SU-DHL-6 (cell line): Measurements from ENCODE around the gene GPR143.

Source experiments
- H2AFZ ChIP-seq: fragments of 200-600 bp; sonication (generic); 2 replicates; pipeline ENCODE4 v1.6.1; 2014; ENCODE audit warnings: low read depth, mild to moderate bottlenecking, moderate library complexity, mixed read lengths, antibody characterized with exemption, low read length; ENCODE audit not compliant: severe bottlenecking
- H3F3A ChIP-seq: fragments of 200-600 bp; shearing (Covaris generic); 2 replicates; pipeline ENCODE4 v1.6.0; 2016; ENCODE audit warnings: antibody characterized with exemption, mild to moderate bottlenecking; ENCODE audit not compliant: insufficient read depth
- H3K27ac ChIP-seq: fragments of 200-600 bp; sonication (generic); 2 replicates; pipeline ENCODE4 v1.5.1; 2016; ENCODE audit warnings: low read depth, mild to moderate bottlenecking, low read length, moderate library complexity, mixed read lengths
- H3K27me3 ChIP-seq: fragments of 200-600 bp; sonication (generic), shearing (Covaris generic); 2 replicates; pipeline ENCODE4 v1.6.0; 2014; ENCODE audit warnings: mild to moderate bottlenecking, low read length
- H3K36me3 ChIP-seq: fragments of 200-600 bp; sonication (generic); 2 replicates; pipeline ENCODE4 v1.6.1; 2014; ENCODE audit warnings: mild to moderate bottlenecking, low read length, mixed read lengths
- H3K4me2 ChIP-seq: fragments of 300-600, 200-600 bp; shearing (Covaris generic), sonication (generic); 2 replicates; pipeline ENCODE4 v1.6.0; 2014; ENCODE audit warnings: low read length, low read depth, mild to moderate bottlenecking; ENCODE audit not compliant: poor library complexity, severe bottlenecking
- H3K4me3 ChIP-seq: fragments of 200-600 bp; sonication (generic); 2 replicates; pipeline ENCODE4 v1.5.1; 2014; ENCODE audit warnings: antibody characterized with exemption, low read length, mild to moderate bottlenecking, mixed read lengths; ENCODE audit not compliant: insufficient read depth, poor library complexity, severe bottlenecking
- H3K79me2 ChIP-seq: fragments of 200-600 bp; sonication (generic); 2 replicates; pipeline ENCODE4 v1.6.1; 2014; ENCODE audit warnings: mild to moderate bottlenecking, low read length, moderate library complexity; ENCODE audit not compliant: insufficient read depth
- H3K9ac ChIP-seq: fragments of 200-600 bp; sonication (generic); 2 replicates; pipeline ENCODE4 v1.7.0; 2014; ENCODE audit warnings: mild to moderate bottlenecking, low read length
- H3K9me2 ChIP-seq: fragments of 200-600 bp; sonication (generic); replicated peaks from 2 replicates; pipeline ENCODE4 v1.6.1; 2014; ENCODE audit warnings: low read length; ENCODE audit not compliant: insufficient read depth
- H3K9me3 ChIP-seq: fragments of 200-600 bp; sonication (generic); 2 replicates; pipeline ENCODE4 v1.6.1; 2014; ENCODE audit warnings: low read length, mixed read lengths; ENCODE audit not compliant: insufficient read depth
- H4K20me1 ChIP-seq: fragments of 200-600 bp; sonication (generic); 2 replicates; pipeline ENCODE4 v1.6.1; 2014; ENCODE audit warnings: low read depth, mild to moderate bottlenecking, antibody characterized with exemption, low read length, moderate library complexity, mixed read lengths
- EZH2phosphoT487 ChIP-seq: fragments of 200-600 bp; sonication (generic), shearing (Covaris generic); conservative IDR thresholded peaks from 2 replicates; pipeline ENCODE4 v1.6.1; 2018; ENCODE audit warnings: mild to moderate bottlenecking, antibody characterized with exemption, low read length, moderate library complexity, mixed read lengths
- TF ChIP-seq, protein P1 (sequence below): fragments of 200-600 bp; sonication (generic); IDR thresholded peaks from one replicate; pipeline ENCODE4 v1.5.1; 2017; ENCODE audit warnings: antibody characterized with exemption, mild to moderate bottlenecking, low read length, moderate library complexity; ENCODE audit not compliant: insufficient read depth, poor library complexity, severe bottlenecking

Gene GPR143

DNA sequence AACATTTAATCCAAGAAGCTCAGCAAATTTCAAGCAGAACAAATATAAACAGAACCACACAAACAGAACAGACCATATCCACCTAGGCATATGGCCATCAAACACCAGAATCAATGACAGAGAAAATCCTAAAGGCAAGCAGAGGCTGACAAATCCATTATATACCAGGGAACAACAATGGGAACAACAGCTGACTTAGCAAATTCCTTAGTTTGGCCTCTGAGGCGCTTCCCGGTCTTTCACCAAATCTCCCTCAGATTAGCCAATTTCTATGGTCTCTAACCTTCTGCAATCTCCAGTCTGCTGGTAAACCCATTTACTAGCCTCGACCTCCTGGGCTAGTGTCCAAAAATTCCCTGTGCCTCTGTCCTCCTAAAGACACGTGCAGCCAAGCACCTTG is 59.2 kb downstream of the GPR143 start:
- no peak overlapping the region for H3K9ac ChIP-seq
- no peaks in the 10 kb centered on the region for H3K9me3 ChIP-seq
- H3K27me3 ChIP-seq: no peaks in the 10 kb centered on the region
- no peaks in the 10 kb centered on the region for H3K36me3 ChIP-seq
- H3K79me2 ChIP-seq: no peaks in the 10 kb centered on the region
- no peak overlapping the region for H3K4me3 ChIP-seq
- no peaks in the 10 kb centered on the region for H3F3A ChIP-seq
- TF ChIP-seq, protein P1, sequence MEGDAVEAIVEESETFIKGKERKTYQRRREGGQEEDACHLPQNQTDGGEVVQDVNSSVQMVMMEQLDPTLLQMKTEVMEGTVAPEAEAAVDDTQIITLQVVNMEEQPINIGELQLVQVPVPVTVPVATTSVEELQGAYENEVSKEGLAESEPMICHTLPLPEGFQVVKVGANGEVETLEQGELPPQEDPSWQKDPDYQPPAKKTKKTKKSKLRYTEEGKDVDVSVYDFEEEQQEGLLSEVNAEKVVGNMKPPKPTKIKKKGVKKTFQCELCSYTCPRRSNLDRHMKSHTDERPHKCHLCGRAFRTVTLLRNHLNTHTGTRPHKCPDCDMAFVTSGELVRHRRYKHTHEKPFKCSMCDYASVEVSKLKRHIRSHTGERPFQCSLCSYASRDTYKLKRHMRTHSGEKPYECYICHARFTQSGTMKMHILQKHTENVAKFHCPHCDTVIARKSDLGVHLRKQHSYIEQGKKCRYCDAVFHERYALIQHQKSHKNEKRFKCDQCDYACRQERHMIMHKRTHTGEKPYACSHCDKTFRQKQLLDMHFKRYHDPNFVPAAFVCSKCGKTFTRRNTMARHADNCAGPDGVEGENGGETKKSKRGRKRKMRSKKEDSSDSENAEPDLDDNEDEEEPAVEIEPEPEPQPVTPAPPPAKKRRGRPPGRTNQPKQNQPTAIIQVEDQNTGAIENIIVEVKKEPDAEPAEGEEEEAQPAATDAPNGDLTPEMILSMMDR: no peak
- H3K4me2 ChIP-seq: no peak overlapping the region
- H4K20me1 ChIP-seq: no peaks in the 10 kb centered on the region
- H2AFZ ChIP-seq: no peak overlapping the region
- no peak overlapping the region for H3K27ac ChIP-seq
- no peaks in the 10 kb centered on the region for H3K9me2 ChIP-seq

DNA sequence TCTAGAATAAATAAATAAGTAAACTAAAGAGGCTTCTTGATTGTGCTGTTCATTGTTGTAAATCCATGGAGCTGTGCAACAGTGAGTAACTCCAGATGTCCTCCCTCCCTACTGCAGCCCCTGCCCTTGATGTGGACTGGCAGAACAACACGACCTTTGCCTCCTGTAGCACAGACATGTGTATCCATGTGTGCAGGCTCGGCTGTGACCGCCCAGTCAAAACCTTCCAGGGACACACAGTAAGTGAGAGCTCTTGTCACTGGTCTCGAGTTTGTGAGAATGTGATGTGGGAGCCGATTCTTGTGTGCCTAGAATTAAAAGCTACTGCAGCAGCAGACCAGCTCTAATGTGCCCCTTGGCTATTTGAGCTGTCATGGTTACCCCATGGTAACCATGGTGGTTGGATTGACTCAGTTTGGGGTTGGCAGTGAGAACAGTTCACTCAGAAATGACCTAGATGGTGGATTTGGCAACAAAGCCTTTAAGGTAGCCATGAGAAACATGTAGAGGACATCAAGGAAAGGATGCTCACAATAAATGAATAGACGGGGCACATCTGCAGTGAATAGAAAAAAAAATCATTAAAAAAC is 60.7 kb downstream of the GPR143 start:
- H3K79me2 ChIP-seq: no peaks in the 10 kb centered on the region
- H3K27me3 ChIP-seq: no peaks in the 10 kb centered on the region
- H3F3A ChIP-seq: no peaks in the 10 kb centered on the region
- H3K27ac ChIP-seq: no peak overlapping the region
- no peaks in the 10 kb centered on the region for H4K20me1 ChIP-seq
- H3K4me3 ChIP-seq: no peak overlapping the region
- H3K9ac ChIP-seq: no peak overlapping the region
- H2AFZ ChIP-seq: no peak overlapping the region
- TF ChIP-seq, protein P1: no peak
- TF ChIP-seq EZH2phosphoT487: no peak
- no peak overlapping the region for H3K4me2 ChIP-seq
- H3K9me2 ChIP-seq: no peaks in the 10 kb centered on the region
- H3K36me3 ChIP-seq: no peaks in the 10 kb centered on the region
- no peaks in the 10 kb centered on the region for H3K9me3 ChIP-seq

DNA sequence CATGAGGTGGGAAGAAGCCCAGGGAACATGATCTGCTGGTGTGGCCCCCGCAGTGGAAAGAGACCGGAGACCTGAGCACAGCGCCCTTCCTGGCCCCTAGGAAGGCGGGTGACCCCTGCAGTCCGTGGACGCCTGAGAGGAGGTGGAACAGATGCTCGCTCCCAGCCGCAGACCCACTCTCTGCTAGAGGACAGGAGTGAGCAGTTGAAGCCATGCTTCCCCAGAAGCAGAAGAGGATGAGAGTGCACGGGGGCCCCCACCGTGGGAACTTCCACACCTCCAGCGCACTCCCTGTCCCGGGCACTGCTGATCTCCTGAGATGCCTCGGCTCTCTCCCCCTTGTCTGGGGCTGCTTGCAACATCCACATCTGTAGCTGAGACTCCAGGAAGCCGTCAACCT is 62.2 kb downstream of the GPR143 start:
- Histone ChIP-seq H3K9me3 (no peaks in the 10 kb centered on the region), H2AFZ (no peak overlapping the region), H3K79me2 (no peaks in the 10 kb centered on the region), H3K36me3 (no peaks in the 10 kb centered on the region), H3K4me2 (no peak overlapping the region), H3K4me3 (no peak overlapping the region), H3K27me3 (no peaks in the 10 kb centered on the region), H3K9me2 (no peaks in the 10 kb centered on the region), H3F3A (no peaks in the 10 kb centered on the region), H3K27ac (no peak overlapping the region), H4K20me1 (no peaks in the 10 kb centered on the region), H3K9ac (no peak overlapping the region)
- TF ChIP-seq EZH2phosphoT487: no peak
- TF ChIP-seq, protein P1: no peak
